GM21528 (cell line): ENCODE results near the gene AGBL5.
"Not testable (repeated sequence)": the region's sequence is repeated elsewhere in the genome, so short reads cannot be mapped to it uniquely, and the experiment has no call there.

ENCODE experiments used
- ATAC-seq: cut with Tn5 transposase; IDR thresholded peaks from one replicate; pipeline ENCODE4 v1.9.1; 2021; ENCODE audit warnings: mild to moderate bottlenecking, moderate library complexity; ENCODE audit not compliant: unreplicated experiment, low FRiP score

AGBL5 gene

DNA sequence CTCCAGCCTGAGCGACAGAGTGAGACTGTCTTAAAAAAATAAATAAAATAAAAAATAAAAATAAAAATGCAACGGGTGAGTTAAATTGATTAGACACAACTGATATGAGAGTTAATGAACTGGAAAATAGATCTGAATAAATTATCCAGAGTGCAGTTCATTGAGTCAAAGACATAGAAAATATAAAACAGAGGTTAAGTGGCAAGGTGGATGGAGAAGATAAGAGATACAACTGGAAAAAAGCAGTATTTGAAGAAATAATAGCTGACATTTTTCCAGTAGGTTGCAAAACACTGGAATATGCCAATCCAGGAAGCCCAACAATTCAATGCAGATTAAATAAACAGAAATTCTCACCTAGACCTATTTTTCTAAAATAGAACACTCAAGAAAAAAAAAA is 56.8 kb downstream of the AGBL5 start:
- no peak for ATAC-seq

DNA sequence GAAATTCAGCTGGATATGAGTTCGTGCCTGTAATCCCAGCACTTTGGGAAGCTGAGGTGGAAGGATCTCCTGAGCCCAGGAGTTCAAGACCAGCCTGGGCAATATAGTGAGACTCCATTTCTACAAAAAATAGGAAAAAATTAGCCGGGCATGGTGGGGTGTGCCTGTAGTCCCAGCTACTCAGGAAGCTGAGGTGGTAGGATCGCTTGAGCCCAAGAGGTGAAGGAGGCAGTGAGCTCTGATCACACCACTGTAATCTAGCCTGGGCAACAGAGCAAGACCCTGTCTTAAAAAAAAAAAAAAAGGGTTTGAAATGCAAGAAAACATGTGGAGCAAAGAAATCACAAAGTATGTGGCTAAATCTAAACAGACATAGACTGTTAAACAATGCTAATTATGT is 57.6 kb downstream of the AGBL5 start:
- ATAC-seq, result no peak

DNA sequence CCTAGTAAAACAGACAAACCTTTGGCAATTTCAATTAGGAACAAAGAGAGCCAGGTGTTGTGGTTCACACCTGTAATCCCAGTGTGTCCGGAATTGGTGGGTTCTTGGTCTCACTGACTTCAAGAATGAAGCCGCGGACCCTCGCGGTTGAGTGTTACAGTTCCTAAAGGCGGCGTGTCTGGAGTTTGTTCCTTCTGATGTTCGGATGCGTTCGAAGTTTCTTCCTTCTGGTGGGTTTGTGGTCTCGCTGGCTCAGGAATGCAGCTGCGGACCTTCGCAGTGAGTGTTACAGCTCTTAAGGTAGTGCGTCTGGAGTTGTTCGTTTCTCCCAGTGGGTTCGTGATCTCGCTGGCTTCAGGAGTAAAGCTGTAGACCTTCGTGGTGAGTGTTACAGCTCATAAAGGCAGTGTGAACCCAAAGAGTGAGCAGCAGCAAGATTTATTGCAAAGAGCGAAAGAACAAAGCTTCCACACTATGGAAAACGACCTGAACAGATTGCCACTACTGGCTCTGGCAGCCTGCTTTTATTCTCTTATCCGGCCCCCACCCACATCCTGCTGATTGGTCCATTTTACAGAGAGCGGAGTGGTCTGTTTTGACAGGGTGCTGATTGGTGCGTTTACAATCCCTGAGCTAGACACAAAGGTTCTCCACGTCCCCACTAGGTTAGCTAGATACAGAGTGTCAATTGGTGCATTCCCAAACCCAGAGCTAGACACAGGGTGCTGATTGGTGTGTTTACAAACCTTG is 59.3 kb downstream of the AGBL5 start:
- ATAC-seq, result not testable (repeated sequence)

DNA sequence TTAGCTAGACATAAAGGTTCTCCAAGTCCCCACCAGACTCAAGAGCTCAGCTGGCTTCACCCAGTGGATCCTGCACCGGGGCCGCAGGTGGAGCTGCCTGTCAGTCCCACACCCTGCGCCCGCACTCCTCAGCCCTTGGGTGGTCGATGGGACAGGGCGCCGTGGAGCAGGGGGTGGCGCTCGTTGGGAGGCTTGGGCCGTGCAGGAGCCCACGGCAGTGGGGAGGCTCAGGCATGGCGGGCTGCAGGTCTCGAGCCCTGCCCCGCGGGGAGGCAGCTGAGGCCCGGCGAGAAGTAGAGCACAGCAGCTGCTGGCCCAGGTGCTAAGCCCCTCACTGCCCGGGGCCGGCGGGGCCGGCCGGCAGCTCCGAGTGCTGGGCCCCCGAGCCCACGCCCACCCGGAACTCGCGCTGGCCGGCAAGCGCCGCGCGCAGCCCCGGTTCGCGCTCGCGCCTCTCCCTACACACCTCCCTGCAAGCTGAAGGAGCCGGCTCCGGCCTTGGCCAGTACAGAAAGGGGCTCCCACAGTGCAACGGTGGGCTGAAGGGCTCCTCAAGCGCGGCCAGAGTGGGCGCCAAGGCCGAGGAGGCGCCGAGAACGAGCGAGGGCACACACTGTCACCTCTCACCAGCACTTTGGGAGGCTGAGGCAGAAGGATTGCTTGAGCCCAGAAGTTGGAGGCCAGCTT is 60.1 kb downstream of the AGBL5 start:
- ATAC-seq, result not testable (repeated sequence)

DNA sequence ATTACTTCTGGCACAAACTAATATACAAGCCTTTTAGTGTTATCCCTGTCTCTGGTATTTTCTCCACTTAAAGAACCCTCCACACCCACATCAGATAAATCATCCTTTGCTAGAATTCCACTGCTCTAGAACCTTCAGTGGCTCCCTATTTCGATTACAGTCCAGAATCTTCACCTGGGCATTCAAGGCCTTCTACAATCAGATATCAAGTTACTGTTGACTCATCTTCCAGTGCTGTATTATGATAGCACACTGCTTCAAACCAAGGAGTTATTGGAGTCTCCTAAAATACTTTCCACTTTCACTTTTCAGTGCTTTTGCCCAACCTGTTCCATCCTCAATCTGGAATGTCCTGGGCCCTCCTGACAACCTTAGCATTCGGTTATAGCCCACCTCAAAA is 64.1 kb downstream of the AGBL5 start:
- ATAC-seq, result no peak

DNA sequence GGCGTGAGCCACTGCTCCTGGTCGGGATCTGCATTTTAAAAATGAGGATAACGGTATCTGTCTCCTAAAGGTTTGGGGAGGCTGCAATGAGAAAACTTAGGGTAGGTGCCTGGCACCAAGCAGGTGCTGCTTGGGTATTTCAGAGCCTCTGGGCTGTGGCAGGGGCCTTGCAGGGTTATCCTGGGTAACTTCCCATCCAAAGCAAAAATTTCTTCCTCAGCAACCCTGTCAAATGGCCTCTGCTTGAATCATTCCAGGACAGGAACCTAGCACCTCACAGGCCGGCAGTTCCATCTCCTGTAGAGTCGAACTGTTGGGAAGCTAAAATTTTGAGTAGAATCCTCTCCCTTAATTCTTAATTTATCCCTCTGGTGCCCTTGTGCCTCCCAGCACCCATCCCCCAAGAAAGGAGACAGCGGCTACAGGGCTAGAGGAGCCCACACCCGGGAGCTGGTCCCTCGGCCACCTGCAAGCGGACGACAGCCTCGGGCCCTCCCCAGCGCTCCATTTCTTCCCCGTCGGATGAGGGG is 66.6 kb downstream of the AGBL5 start:
- ATAC-seq, result no peak

DNA sequence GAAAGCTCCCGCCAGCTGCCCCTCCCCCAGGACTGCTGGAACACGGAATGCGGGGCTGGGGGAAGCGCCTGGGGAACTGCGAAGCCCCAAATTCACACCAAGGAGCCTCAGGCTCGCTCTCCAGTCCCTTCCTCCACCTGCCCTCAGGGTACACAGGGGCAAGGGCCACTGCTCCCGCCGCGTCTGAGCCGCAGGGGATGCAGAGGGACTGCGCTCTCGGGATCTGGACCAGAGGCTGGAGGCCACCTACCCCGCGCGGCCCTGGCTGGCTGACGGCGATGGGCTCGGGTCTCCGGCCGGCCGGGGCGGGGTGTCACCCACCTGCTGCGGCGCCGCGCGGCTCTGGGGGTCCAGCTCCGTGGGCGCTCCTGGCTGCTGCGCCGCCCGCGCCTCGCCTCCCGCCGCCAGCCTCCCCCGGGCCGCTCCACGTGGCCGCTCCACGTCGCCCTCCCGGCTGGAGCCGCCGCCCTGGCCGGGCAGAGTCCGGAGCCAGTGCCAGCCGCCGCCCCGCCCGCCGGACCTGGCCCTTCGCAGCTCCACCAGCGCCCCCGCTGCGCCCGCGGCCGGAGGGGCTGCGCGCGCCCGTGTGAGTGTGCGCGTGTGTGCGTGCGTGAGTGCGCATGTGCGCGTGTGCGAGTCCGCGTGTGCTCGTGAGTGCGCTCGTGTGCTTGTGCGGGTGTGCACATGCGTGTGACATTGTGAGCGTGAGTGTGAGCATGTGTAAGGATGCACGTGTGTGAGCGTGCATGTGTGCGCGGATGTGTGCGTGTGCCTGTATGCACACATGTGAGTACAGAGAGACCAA is 67.3 kb downstream of the AGBL5 start, which contains the start of gene CGREF1:
Gene CGREF1, minus strand, starts transcription at position 604 of the 805 bp plus-strand sequence. CDS start 14,762 bp downstream, outside the sequence.
- no peak for ATAC-seq

DNA sequence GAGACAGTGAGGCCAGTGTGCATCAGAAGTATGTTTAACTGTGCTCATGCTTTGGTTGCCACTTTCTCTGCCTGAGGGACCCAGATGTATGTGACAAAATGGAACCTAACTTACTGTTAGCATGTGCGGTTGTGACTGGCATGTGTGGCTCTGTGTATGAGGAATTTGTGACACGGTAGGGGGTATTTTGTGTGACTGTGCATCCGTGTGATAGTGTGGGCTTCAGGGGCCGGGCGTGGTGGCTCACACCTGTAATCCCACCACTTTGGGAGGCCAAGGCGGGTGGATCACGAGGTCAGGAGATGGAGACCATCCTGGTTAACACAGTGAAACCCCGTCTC is 67.8 kb downstream of the AGBL5 start:
- ATAC-seq, result not testable (repeated sequence)
